ENCODE measurements around the gene SLC25A30. TPM values are rescaled to one million over a fixed set of nuclear protein-coding genes. Genes with fewer than 3 reads are reported as not detected.

SLC25A30 gene
- 8.0 TPM for polyA plus RNA-seq (2013, experiment 1 of 2; ENCODE audit: insufficient read length)
- polyA plus RNA-seq (2013, experiment 2 of 2; ENCODE audit: insufficient read length), result 8.6 TPM

GRCh38 chr13:45417790-45418534 lies at the start of gene SLC25A30:
Gene SLC25A30, minus strand, starts transcription at chr13:45418373. Its CDS starts 6,948 bp downstream, at chr13:45411425.
- DNase-seq, result peak; percentile 88

GRCh38 chr13:45466359-45466758 lies 48.2 kb upstream of the SLC25A30 start:
- DNase-seq, result no peak

GRCh38 chr13:45464687-45465453 lies 46.7 kb upstream of the SLC25A30 start, which contains the start of gene COG3:
Gene COG3, plus strand, starts transcription at chr13:45464939. Its CDS starts 98 bp downstream, at chr13:45465037.
- DNase-seq, result peak; percentile 99

- no peak for DNase-seq
These were observed 46.0 kb upstream of the SLC25A30 start for GRCh38 chr13:45464141-45464686.

- DNase-seq, result peak; percentile 44
These were observed 38.2 kb upstream of the SLC25A30 start for GRCh38 chr13:45456196-45456972.

GRCh38 chr13:45454204-45454603 lies 36.0 kb upstream of the SLC25A30 start:
- DNase-seq, result no peak

- no peak for DNase-seq
These were observed 33.1 kb upstream of the SLC25A30 start for GRCh38 chr13:45451282-45451681.

- DNase-seq, result no peak
These were observed 30.9 kb upstream of the SLC25A30 start for GRCh38 chr13:45448965-45449559.

- no peak for DNase-seq
These were observed 29.0 kb upstream of the SLC25A30 start for GRCh38 chr13:45447050-45447661.

GRCh38 chr13:45446181-45446580 lies 28.0 kb upstream of the SLC25A30 start:
- DNase-seq, result peak; percentile 65

GRCh38 chr13:45445053-45445452 lies 26.9 kb upstream of the SLC25A30 start:
- DNase-seq, result no peak

- peak; percentile 13 for DNase-seq
These were observed 23.5 kb upstream of the SLC25A30 start for GRCh38 chr13:45441633-45442032.

- DNase-seq, result peak; percentile 9
These were observed 21.7 kb upstream of the SLC25A30 start for GRCh38 chr13:45439781-45440462.

GRCh38 chr13:45439008-45439407 lies 20.8 kb upstream of the SLC25A30 start:
- no peak for DNase-seq

GRCh38 chr13:45437947-45438346 lies 19.8 kb upstream of the SLC25A30 start:
- no peak for DNase-seq

GRCh38 chr13:45436953-45437352 lies 18.8 kb upstream of the SLC25A30 start:
- no peak for DNase-seq

- no peak for DNase-seq
These were observed 18.2 kb upstream of the SLC25A30 start for GRCh38 chr13:45436332-45436731.

- DNase-seq, result no peak
These were observed 16.6 kb upstream of the SLC25A30 start for GRCh38 chr13:45434556-45435371.

GRCh38 chr13:45433381-45433790 lies 15.2 kb upstream of the SLC25A30 start:
- no peak for DNase-seq
